ENCODE results near the gene ARHGAP8.
"Not testable (repeated sequence)": the region's sequence is repeated elsewhere in the genome, so short reads cannot be mapped to it uniquely, and the experiment has no call there.

The ARHGAP8 gene

GRCh38 chr22:44825310-44826150, 73.2 kb downstream of the ARHGAP8 start:
- DNase-seq (ENCODE audit: low read depth in 2 of 3, low spot score in 1 of 3): no peak

- no peak for DNase-seq (ENCODE audit: low read depth in 2 of 3, low spot score in 1 of 3)
Measured at GRCh38 chr22:44827666-44828190, 75.4 kb downstream of the ARHGAP8 start.

GRCh38 chr22:44828193-44828592, 75.8 kb downstream of the ARHGAP8 start:
- peak in 2 of 3 donors; percentile 14 to 22 for DNase-seq (ENCODE audit: low read depth in 2 of 3, low spot score in 1 of 3)

- DNase-seq (ENCODE audit: low read depth in 2 of 3, low spot score in 1 of 3): no peak
Measured at GRCh38 chr22:44831885-44832284, 79.5 kb downstream of the ARHGAP8 start.

- DNase-seq (ENCODE audit: low read depth in 2 of 3, low spot score in 1 of 3): no peak
Measured at GRCh38 chr22:44834065-44834464, 81.7 kb downstream of the ARHGAP8 start.

GRCh38 chr22:44837481-44837880, 85.1 kb downstream of the ARHGAP8 start:
- DNase-seq (ENCODE audit: low read depth in 2 of 3, low spot score in 1 of 3): no peak

- no peak for DNase-seq (ENCODE audit: low read depth in 2 of 3, low spot score in 1 of 3)
Measured at GRCh38 chr22:44838316-44839016, 86.1 kb downstream of the ARHGAP8 start.

- no peak for DNase-seq (ENCODE audit: low read depth in 2 of 3, low spot score in 1 of 3)
Measured at GRCh38 chr22:44839061-44839460, 86.7 kb downstream of the ARHGAP8 start.

GRCh38 chr22:44839721-44840120, 87.3 kb downstream of the ARHGAP8 start:
- no peak for DNase-seq (ENCODE audit: low read depth in 2 of 3, low spot score in 1 of 3)

GRCh38 chr22:44840611-44841322, 88.4 kb downstream of the ARHGAP8 start:
- DNase-seq (ENCODE audit: low read depth in 2 of 3, low spot score in 1 of 3): no peak

GRCh38 chr22:44842417-44842816, 90.0 kb downstream of the ARHGAP8 start:
- no peak for DNase-seq (ENCODE audit: low read depth in 2 of 3, low spot score in 1 of 3)

- DNase-seq (ENCODE audit: low read depth in 2 of 3, low spot score in 1 of 3): no peak
Measured at GRCh38 chr22:44845191-44845590, 92.8 kb downstream of the ARHGAP8 start.

GRCh38 chr22:44845796-44846720, 93.7 kb downstream of the ARHGAP8 start:
- DNase-seq (ENCODE audit: low read depth in 2 of 3, low spot score in 1 of 3): no peak

- no peak for DNase-seq (ENCODE audit: low read depth in 2 of 3, low spot score in 1 of 3)
Measured at GRCh38 chr22:44846726-44847275, 94.4 kb downstream of the ARHGAP8 start.

GRCh38 chr22:44847380-44847779, 95.0 kb downstream of the ARHGAP8 start:
- DNase-seq (ENCODE audit: low read depth in 2 of 3, low spot score in 1 of 3): no peak

GRCh38 chr22:44847892-44848291, 95.5 kb downstream of the ARHGAP8 start:
- DNase-seq (ENCODE audit: low read depth in 2 of 3, low spot score in 1 of 3): no peak

- DNase-seq (ENCODE audit: low read depth in 2 of 3, low spot score in 1 of 3): no peak
Measured at GRCh38 chr22:44848296-44848741, 95.9 kb downstream of the ARHGAP8 start.

- DNase-seq (ENCODE audit: low read depth in 2 of 3, low spot score in 1 of 3): no peak
Measured at GRCh38 chr22:44848791-44849420, 96.5 kb downstream of the ARHGAP8 start.

- no peak for DNase-seq (ENCODE audit: low read depth in 2 of 3, low spot score in 1 of 3)
Measured at GRCh38 chr22:44850946-44851345, 98.6 kb downstream of the ARHGAP8 start.

GRCh38 chr22:44854641-44855040, 102.3 kb downstream of the ARHGAP8 start:
- not testable (repeated sequence) for DNase-seq (ENCODE audit: low read depth in 2 of 3, low spot score in 1 of 3)

Data from stimulated activated CD4-positive, alpha-beta T cell treated with anti-CD3 and anti-CD28 coated beads, Interleukin-12 subunit alpha, Interleukin-12 subunit beta, amount 100 ng/mL, for 48 hours (primary cell).